GM13976 (cell line): ENCODE data around the gene SHISAL2B.
"Not testable (repeated sequence)": the region's sequence is repeated elsewhere in the genome, so short reads cannot be mapped to it uniquely, and the experiment has no call there.

ENCODE experiments used
- DNase-seq: peaks from one replicate; pipeline ENCODE4 v3.0.0; 2012; ENCODE audit warnings: low spot score
- in situ Hi-C: fragments of 300-500 bp; cut with MboI; formaldehyde crosslinking; loops from one replicate; pipeline ENCODE4 v1.12.0; 2022; ENCODE audit warnings: low sequenced_read_pairs, mixed read lengths, inconsistent platforms; ENCODE audit not compliant: unreplicated experiment
- TF ChIP-seq, protein P1 (sequence below): IDR thresholded peaks from 2 replicates; pipeline ENCODE4 v1.5.1; 2012; ENCODE audit warnings: borderline replicate concordance, mild to moderate bottlenecking; ENCODE audit not compliant: insufficient read depth; ENCODE audit errors: extremely low read depth, missing control alignments, control extremely low read depth

The SHISAL2B gene

GRCh38 chr5:64691291-64691690, 988 bp downstream of the SHISAL2B start:
- TF ChIP-seq, protein P1, sequence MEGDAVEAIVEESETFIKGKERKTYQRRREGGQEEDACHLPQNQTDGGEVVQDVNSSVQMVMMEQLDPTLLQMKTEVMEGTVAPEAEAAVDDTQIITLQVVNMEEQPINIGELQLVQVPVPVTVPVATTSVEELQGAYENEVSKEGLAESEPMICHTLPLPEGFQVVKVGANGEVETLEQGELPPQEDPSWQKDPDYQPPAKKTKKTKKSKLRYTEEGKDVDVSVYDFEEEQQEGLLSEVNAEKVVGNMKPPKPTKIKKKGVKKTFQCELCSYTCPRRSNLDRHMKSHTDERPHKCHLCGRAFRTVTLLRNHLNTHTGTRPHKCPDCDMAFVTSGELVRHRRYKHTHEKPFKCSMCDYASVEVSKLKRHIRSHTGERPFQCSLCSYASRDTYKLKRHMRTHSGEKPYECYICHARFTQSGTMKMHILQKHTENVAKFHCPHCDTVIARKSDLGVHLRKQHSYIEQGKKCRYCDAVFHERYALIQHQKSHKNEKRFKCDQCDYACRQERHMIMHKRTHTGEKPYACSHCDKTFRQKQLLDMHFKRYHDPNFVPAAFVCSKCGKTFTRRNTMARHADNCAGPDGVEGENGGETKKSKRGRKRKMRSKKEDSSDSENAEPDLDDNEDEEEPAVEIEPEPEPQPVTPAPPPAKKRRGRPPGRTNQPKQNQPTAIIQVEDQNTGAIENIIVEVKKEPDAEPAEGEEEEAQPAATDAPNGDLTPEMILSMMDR: no peak
- DNase-seq: no peak
- in situ Hi-C loops: no loop called here

- TF ChIP-seq, protein P1: no peak
These were observed 3.3 kb downstream of the SHISAL2B start for GRCh38 chr5:64693636-64694035.

GRCh38 chr5:64696414-64696813, 6.1 kb downstream of the SHISAL2B start:
- DNase-seq, in situ Hi-C loops: not testable (repeated sequence)

More at GRCh38 chr5:64693636-64694035, 3.3 kb downstream of the SHISAL2B start:
- no peak for DNase-seq
- in situ Hi-C loops: no loop called here

GRCh38 chr5:64700765-64701164, 10.5 kb downstream of the SHISAL2B start:
- TF ChIP-seq, protein P1: no peak
- in situ Hi-C loops: no loop called here
- no peak for DNase-seq

- DNase-seq, in situ Hi-C loops: not testable (repeated sequence)
These were observed 15.8 kb downstream of the SHISAL2B start for GRCh38 chr5:64706074-64706473.

GRCh38 chr5:64707191-64707590, 16.9 kb downstream of the SHISAL2B start:
- in situ Hi-C loops: no loop called here
- TF ChIP-seq, protein P1: no peak
- no peak for DNase-seq

DNA sequence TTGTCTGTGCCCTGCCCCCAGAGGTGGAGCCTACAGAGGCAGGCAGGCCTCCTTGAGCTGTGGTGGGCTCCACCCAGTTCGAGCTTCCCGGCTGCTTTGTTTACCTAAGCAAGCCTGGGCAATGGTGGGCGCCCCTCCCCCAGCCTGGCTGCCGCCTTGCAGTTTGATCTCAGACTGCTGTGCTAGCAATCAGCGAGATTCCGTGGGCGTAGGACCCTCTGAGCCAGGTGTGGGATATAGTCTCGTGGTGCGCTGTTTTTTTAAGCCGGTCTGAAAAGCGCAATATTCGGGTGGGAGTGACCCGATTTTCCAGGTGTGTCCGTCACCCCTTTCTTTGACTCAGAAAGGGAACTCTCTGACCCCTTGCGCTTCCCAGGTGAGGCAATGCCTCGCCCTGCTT, 24.2 kb downstream of the SHISAL2B start:
- in situ Hi-C loops: not testable (repeated sequence)

DNA sequence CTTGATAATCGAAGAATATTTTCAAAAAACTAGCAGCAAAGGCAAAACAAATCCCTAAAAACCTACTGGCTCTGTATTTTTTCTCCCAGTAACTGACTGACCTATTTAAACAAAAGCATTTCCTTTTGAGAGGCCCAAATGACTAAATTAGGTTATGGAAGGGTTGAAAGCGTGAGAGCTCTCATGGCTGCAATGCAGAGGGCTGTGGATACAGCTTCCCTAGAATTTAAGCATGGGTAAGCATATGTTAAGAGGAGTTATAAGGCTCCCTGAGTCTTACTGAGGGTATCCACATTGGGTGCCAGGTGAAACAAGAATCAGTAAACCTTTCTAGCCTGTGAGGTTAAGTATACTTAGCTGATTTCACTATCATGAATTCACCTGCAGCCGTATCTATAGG, 32.3 kb downstream of the SHISAL2B start:
- no peak for DNase-seq
- TF ChIP-seq, protein P1: no peak
- in situ Hi-C loops: no loop called here

More for the DNA sequence above, 24.2 kb downstream of the SHISAL2B start:
- not testable (repeated sequence) for DNase-seq

- TF ChIP-seq, protein P1: no peak
- in situ Hi-C loops: no loop called here
- no peak for DNase-seq
These were observed 36.8 kb downstream of the SHISAL2B start for GRCh38 chr5:64727150-64727549.
